NCI-H82 treated with DMSO at 0.1 percent for 48 hours (cell line): ENCODE measurements around the gene GHR.

Experiments used
- DNase-seq: peaks from one replicate; lab custom pipeline; 2025; ENCODE audit not compliant: unreplicated experiment; lab: John Stamatoyannopoulos, UW

Gene GHR

GRCh38 chr5:42423285-42424165 lies at the start of gene GHR:
Gene GHR, plus strand, starts transcription at chr5:42423439. Its CDS starts 142,436 bp downstream, at chr5:42565875.
- DNase-seq = no peak

- no peak for DNase-seq
These were observed 48.5 kb upstream of the GHR start for GRCh38 chr5:42374679-42375273.

- DNase-seq = no peak
These were observed 45.7 kb upstream of the GHR start for GRCh38 chr5:42377496-42377895.

- DNase-seq = no peak
These were observed 41.3 kb upstream of the GHR start for GRCh38 chr5:42381973-42382372.

- DNase-seq = no peak
These were observed 35.7 kb upstream of the GHR start for GRCh38 chr5:42387563-42387962.

- no peak for DNase-seq
These were observed 33.1 kb upstream of the GHR start for GRCh38 chr5:42390115-42390514.

- no peak for DNase-seq
These were observed 30.3 kb upstream of the GHR start for GRCh38 chr5:42392917-42393316.

- DNase-seq = no peak
These were observed 27.1 kb upstream of the GHR start for GRCh38 chr5:42396111-42396510.

GRCh38 chr5:42397267-42397666 lies 26.0 kb upstream of the GHR start:
- DNase-seq = no peak

- no peak for DNase-seq
These were observed 23.5 kb upstream of the GHR start for GRCh38 chr5:42399702-42400101.

- no peak for DNase-seq
These were observed 22.8 kb upstream of the GHR start for GRCh38 chr5:42400474-42400873.

GRCh38 chr5:42403236-42403635 lies 20.0 kb upstream of the GHR start:
- DNase-seq = no peak

GRCh38 chr5:42404366-42404765 lies 18.9 kb upstream of the GHR start:
- DNase-seq = no peak

GRCh38 chr5:42419294-42419693 lies 3.9 kb upstream of the GHR start:
- DNase-seq = no peak

GRCh38 chr5:42422656-42423280 lies 471 bp upstream of the GHR start:
- no peak for DNase-seq

- DNase-seq = no peak
These were observed 2.8 kb downstream of the GHR start for GRCh38 chr5:42426016-42426415.

GRCh38 chr5:42429694-42430093 lies 6.5 kb downstream of the GHR start:
- DNase-seq = no peak

- no peak for DNase-seq
These were observed 10.9 kb downstream of the GHR start for GRCh38 chr5:42434047-42434724.

GRCh38 chr5:42436051-42436450 lies 12.8 kb downstream of the GHR start:
- no peak for DNase-seq

- no peak for DNase-seq
These were observed 31.2 kb downstream of the GHR start for GRCh38 chr5:42454216-42454995.

GRCh38 chr5:42461033-42461432 lies 37.8 kb downstream of the GHR start:
- DNase-seq = no peak
